ENCODE measurements around the gene GCK.

Gene GCK

DNA sequence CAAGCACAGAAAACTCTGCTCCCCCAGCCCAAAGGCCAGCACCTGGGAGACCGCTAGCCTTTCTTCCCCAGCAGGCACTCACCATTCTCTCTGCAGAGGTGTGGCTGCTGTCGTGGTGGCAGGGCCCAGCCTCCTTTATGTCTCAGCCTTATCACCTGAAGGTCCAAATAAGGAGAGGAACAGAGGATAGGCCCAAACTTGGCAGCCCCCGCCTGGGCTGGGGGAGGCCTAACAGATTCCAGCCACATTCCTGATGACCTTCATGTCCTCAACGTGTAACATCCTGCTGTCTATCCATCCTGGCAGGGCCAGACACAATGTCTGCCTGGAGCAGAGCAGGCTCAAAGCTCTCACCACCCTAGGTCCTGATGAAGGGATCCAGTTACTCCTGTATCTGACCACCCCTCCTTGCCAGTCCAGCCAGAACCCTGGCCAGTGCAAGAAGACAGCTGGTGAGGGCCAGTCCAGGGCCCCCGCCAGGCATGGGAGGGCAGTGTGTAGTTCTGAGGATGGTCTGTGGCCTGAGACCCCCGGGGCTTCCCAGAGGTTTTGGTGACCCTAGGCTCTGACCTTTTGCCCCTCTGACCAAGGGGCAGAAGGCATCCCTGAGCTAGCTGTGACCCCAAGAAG, 47.9 kb downstream of the GCK start, which contains the start of gene MYL7:
Gene MYL7, minus strand, starts transcription at position 112 of the 630 bp plus-strand sequence. Its CDS starts 27 bp downstream, at position 85.
- no peak within 1 kb of the TSS for H3K4me2 ChIP-seq (ENCODE audit: low read length)

DNA sequence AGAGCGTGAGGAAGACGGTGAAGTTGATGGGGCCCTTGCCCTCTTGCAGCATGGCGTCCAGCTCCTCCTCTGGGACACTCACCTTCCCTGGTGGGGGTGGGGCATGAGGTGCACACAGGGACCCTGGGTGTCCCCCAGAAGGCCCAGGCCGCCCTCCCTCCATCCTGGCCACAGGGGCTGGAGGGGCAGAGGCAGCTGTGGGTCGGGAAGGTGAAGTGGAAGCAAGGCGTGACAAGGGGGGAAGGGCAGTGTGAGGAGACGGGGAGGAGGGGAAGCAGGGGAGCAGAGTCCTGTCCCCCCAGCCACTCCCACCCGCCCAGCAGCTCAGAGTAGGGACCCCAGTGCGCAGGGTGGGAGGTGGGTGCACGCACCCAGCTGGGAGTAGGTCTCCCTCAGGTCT, 48.9 kb downstream of the GCK start:
- no peaks in the 10 kb centered on the region for H4K20me1 ChIP-seq (ENCODE audit: control insufficient read depth, insufficient read depth, low read depth, low read length)
- no peaks in the 10 kb centered on the region for H3K9me3 ChIP-seq (ENCODE audit: control insufficient read depth, insufficient read depth, low read length)
- TF ChIP-seq, protein P1, sequence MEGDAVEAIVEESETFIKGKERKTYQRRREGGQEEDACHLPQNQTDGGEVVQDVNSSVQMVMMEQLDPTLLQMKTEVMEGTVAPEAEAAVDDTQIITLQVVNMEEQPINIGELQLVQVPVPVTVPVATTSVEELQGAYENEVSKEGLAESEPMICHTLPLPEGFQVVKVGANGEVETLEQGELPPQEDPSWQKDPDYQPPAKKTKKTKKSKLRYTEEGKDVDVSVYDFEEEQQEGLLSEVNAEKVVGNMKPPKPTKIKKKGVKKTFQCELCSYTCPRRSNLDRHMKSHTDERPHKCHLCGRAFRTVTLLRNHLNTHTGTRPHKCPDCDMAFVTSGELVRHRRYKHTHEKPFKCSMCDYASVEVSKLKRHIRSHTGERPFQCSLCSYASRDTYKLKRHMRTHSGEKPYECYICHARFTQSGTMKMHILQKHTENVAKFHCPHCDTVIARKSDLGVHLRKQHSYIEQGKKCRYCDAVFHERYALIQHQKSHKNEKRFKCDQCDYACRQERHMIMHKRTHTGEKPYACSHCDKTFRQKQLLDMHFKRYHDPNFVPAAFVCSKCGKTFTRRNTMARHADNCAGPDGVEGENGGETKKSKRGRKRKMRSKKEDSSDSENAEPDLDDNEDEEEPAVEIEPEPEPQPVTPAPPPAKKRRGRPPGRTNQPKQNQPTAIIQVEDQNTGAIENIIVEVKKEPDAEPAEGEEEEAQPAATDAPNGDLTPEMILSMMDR (IDR thresholded peaks at IDR 0.05; ENCODE audit: low read depth, low read length, poor library complexity, severe bottlenecking), result no peak
- TF ChIP-seq EZH2phosphoT487 (IDR thresholded peaks at IDR 0.05; ENCODE audit: borderline replicate concordance, low read length), result no peak
- no peaks in the 10 kb centered on the region for H3K36me3 ChIP-seq (ENCODE audit: control insufficient read depth, low read length)
- no peaks in the 10 kb centered on the region for H3K4me1 ChIP-seq (ENCODE audit: control insufficient read depth, low read length)
- no peaks in the 10 kb centered on the region for H3K9me2 ChIP-seq (replicated peaks; ENCODE audit: control insufficient read depth, low read length)
- H3K4me2 ChIP-seq (ENCODE audit: low read length), result no peak overlapping the region
- no peak overlapping the region for H3K27ac ChIP-seq (ENCODE audit: low read depth, low read length)
- no peak overlapping the region for H3K4me3 ChIP-seq (ENCODE audit: low read length)
- no peaks in the 10 kb centered on the region for H3K27me3 ChIP-seq (ENCODE audit: control insufficient read depth, low read length)
- H3F3A ChIP-seq (ENCODE audit: control insufficient read depth, insufficient read depth), result peaks cover 4% of the 10 kb centered on the region
- no peaks in the 10 kb centered on the region for H3K79me2 ChIP-seq (ENCODE audit: control insufficient read depth, low read length)

More for the DNA sequence above, 47.9 kb downstream of the GCK start, which contains the start of gene MYL7:
- no peaks in the 10 kb centered on the region for H3K36me3 ChIP-seq (ENCODE audit: control insufficient read depth, low read length)
- no peaks in the 10 kb centered on the region for H3K4me1 ChIP-seq (ENCODE audit: control insufficient read depth, low read length)
- no peak within 1 kb of the TSS for H3K4me3 ChIP-seq (ENCODE audit: low read length)
- H3K27me3 ChIP-seq (ENCODE audit: control insufficient read depth, low read length), result no peaks in the 10 kb centered on the region
- H3K27ac ChIP-seq (ENCODE audit: low read depth, low read length), result no peak within 1 kb of the TSS
- no peaks in the 10 kb centered on the region for H3K79me2 ChIP-seq (ENCODE audit: control insufficient read depth, low read length)
- peaks cover 4% of the 10 kb centered on the region for H3F3A ChIP-seq (ENCODE audit: control insufficient read depth, insufficient read depth)
- no peaks in the 10 kb centered on the region for H3K9me2 ChIP-seq (replicated peaks; ENCODE audit: control insufficient read depth, low read length)
- H4K20me1 ChIP-seq (ENCODE audit: control insufficient read depth, insufficient read depth, low read depth, low read length), result no peaks in the 10 kb centered on the region
- TF ChIP-seq, protein P1 (IDR thresholded peaks at IDR 0.05; ENCODE audit: low read depth, low read length, poor library complexity, severe bottlenecking), result no peak
- TF ChIP-seq EZH2phosphoT487 (IDR thresholded peaks at IDR 0.05; ENCODE audit: borderline replicate concordance, low read length), result no peak
- H3K9me3 ChIP-seq (ENCODE audit: control insufficient read depth, insufficient read depth, low read length), result no peaks in the 10 kb centered on the region

GRCh38 chr7:44139311-44140010, 49.8 kb downstream of the GCK start:
- H3K9me2 ChIP-seq (replicated peaks; ENCODE audit: control insufficient read depth, low read length), result no peaks in the 10 kb centered on the region
- no peaks in the 10 kb centered on the region for H4K20me1 ChIP-seq (ENCODE audit: control insufficient read depth, insufficient read depth, low read depth, low read length)
- no peak overlapping the region for H3K27ac ChIP-seq (ENCODE audit: low read depth, low read length)
- no peaks in the 10 kb centered on the region for H3K79me2 ChIP-seq (ENCODE audit: control insufficient read depth, low read length)
- H3K4me1 ChIP-seq (ENCODE audit: control insufficient read depth, low read length), result no peaks in the 10 kb centered on the region
- H3K9me3 ChIP-seq (ENCODE audit: control insufficient read depth, insufficient read depth, low read length), result no peaks in the 10 kb centered on the region
- TF ChIP-seq, protein P1 (IDR thresholded peaks at IDR 0.05; ENCODE audit: low read depth, low read length, poor library complexity, severe bottlenecking), result no peak
- TF ChIP-seq EZH2phosphoT487 (IDR thresholded peaks at IDR 0.05; ENCODE audit: borderline replicate concordance, low read length), result no peak
- H3K4me3 ChIP-seq (ENCODE audit: low read length), result no peak overlapping the region
- peaks cover 4% of the 10 kb centered on the region for H3F3A ChIP-seq (ENCODE audit: control insufficient read depth, insufficient read depth)
- no peak overlapping the region for H3K4me2 ChIP-seq (ENCODE audit: low read length)
- no peaks in the 10 kb centered on the region for H3K36me3 ChIP-seq (ENCODE audit: control insufficient read depth, low read length)
- H3K27me3 ChIP-seq (ENCODE audit: control insufficient read depth, low read length), result no peaks in the 10 kb centered on the region
